Esophagus squamous epithelium (tissue), 5 donors: ENCODE results near the gene SGIP1. TPM values are rescaled to one million over a fixed set of nuclear protein-coding genes. Genes with fewer than 3 reads are reported as not detected.

Source experiments
- DNase-seq: peaks from one replicate; lab custom pipeline; 2025; lab: John Stamatoyannopoulos, UW
- H3K27ac ChIP-seq, 4 donors: fragments of 200-600 bp; sonication (generic); one replicate each; pipeline ENCODE4 v1.5.1; 2016 to 2019; ENCODE audit warnings: mild to moderate bottlenecking in 1 of 4
- H3K27me3 ChIP-seq, 4 donors: fragments of 200-600 bp; sonication (generic); 1 replicate in 3 of 4; 2 replicates in 1 of 4; pipeline versions ENCODE4 v1.5.1 to v1.6.0; 2017 to 2021; ENCODE audit warnings: antibody characterized with exemption in 1 of 4
- H3K36me3 ChIP-seq, 3 donors: fragments of 200-600 bp; sonication (generic); one replicate each; pipeline ENCODE4 v1.5.1; 2016 to 2019
- H3K4me1 ChIP-seq, 3 donors: fragments of 200-600 bp; sonication (generic); one replicate each; pipeline ENCODE4 v1.5.1; 2017 to 2019
- H3K4me3 ChIP-seq, 4 donors: fragments of 200-600 bp; sonication (generic); 1 replicate in 3 of 4; 2 replicates in 1 of 4; pipeline ENCODE4 v1.5.1; 2016 to 2019; ENCODE audit warnings: mild to moderate bottlenecking in 2 of 4, moderate library complexity in 1 of 4
- H3K9me3 ChIP-seq, 3 donors: fragments of 200-600 bp; sonication (generic); one replicate each; pipeline ENCODE4 v1.5.1; 2016 to 2019
- POLR2A ChIP-seq, 4 donors: fragments of 450-650 bp; IDR thresholded peaks; one replicate each; pipeline ENCODE4 v1.6.1; 2017; ENCODE audit warnings: antibody characterized with exemption in 4 of 4, mild to moderate bottlenecking in 4 of 4, moderate library complexity in 3 of 4
- WGBS, 2 donors: methylation state at CpG; one replicate each; pipeline ENCODE4 v1.1.5; 2018; 5-methylcytosine and 5-hydroxymethylcytosine counted together
- intact Hi-C: fragments of 100-400 bp; cut with DNase I; formaldehyde crosslinking; loops from one replicate; pipeline ENCODE4 v1.15.0; 2022
- total RNA-seq, 4 donors: library from RNA; depleted of rRNA; stranded (reverse); fragments of >200 nt; gene quantifications; one replicate each; pipeline ENCODE4 v1.1.0, GENCODE V29; 2016
- TF ChIP-seq, protein P1 (sequence below), 6 experiments: fragments of 450-650 bp in 4 of 6; fragments of 200-600 bp in 2 of 6; sonication (generic) in 2 of 6; IDR thresholded peaks; one replicate each; pipeline ENCODE4 v1.5.1; 2016 to 2019; ENCODE audit warnings: antibody characterized with exemption in 6 of 6, mild to moderate bottlenecking in 4 of 6, moderate library complexity in 4 of 6
- donor health status: DM: yes; HTN: yes; CAD: no.

The SGIP1 gene
- total RNA-seq, 4 donors from 2014 or later = 0.35 to 5.2 (median 2.3) TPM; not detected in 1

DNA sequence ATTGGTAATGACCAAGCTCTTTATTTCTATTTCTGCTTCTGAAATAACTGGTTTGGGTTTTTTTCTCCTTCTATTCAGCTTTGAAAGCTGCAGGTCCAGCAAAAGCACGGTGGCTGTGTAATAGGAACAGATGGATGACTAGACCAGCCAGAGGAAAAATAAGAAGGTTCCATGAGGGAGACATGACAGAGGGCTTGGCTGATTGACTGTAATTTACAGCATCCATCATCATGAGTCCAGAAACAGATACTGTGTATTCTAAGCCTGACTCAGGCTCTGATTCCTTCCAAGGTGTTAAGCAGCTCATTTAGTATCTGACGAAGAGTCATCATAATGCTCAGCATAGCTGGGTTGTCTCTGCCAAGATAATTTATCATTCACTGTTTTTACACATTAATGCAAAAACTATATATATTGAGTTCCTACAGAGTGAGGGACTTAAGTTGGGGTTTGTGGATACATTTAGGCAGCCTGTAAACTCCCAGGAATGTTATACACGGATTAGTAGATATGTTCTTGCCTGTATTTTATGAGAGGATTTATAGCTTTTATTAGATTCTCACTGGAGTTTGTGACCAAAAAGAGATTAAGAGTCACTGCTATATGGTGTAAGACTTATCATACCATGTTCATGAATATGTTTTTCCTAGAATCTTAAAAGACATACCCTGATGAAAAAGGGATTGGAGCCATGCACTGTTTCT, 72.6 kb downstream of the SGIP1 start:
- no peaks in the 10 kb centered on the region for H3K36me3 ChIP-seq
- no peak for TF ChIP-seq POLR2A (IDR thresholded peaks at IDR 0.05)
- TF ChIP-seq, protein P1, sequence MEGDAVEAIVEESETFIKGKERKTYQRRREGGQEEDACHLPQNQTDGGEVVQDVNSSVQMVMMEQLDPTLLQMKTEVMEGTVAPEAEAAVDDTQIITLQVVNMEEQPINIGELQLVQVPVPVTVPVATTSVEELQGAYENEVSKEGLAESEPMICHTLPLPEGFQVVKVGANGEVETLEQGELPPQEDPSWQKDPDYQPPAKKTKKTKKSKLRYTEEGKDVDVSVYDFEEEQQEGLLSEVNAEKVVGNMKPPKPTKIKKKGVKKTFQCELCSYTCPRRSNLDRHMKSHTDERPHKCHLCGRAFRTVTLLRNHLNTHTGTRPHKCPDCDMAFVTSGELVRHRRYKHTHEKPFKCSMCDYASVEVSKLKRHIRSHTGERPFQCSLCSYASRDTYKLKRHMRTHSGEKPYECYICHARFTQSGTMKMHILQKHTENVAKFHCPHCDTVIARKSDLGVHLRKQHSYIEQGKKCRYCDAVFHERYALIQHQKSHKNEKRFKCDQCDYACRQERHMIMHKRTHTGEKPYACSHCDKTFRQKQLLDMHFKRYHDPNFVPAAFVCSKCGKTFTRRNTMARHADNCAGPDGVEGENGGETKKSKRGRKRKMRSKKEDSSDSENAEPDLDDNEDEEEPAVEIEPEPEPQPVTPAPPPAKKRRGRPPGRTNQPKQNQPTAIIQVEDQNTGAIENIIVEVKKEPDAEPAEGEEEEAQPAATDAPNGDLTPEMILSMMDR (IDR thresholded peaks at IDR 0.05) = no peak
- no peaks in the 10 kb centered on the region for H3K4me1 ChIP-seq
- H3K27ac ChIP-seq = peak overlapping the region in 2 of 4 donors; percentile 4 to 10
- WGBS, 2 donors = 68% methylated on average over 3 of the region's 3 CpGs
- H3K9me3 ChIP-seq = no peaks in the 10 kb centered on the region
- DNase-seq = no peak
- no peak overlapping the region for H3K4me3 ChIP-seq
- intact Hi-C loops = no loop called here
- no peaks in the 10 kb centered on the region for H3K27me3 ChIP-seq

DNA sequence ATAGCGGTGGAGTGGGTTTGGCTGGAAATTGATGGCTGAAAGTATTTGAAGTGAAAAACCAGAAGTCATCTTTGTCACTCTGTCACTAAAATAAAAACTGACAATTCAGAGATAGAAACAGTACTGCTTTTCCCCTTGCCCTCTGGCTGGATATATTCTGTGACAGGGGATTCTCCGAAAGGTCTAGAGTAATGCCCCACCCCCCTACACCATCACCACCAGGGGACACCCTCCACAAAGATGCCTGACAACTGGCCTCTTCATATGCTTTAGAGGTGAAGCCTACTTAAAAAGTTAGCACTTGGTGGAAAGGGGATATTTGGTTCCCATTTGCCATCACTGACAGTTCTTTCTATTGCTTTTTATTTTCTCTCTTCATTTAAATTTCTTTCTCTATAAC, 73.5 kb downstream of the SGIP1 start:
- H3K27ac ChIP-seq = peak overlapping the region in 2 of 4 donors; percentile 4 to 10
- WGBS, 2 donors = 75 to 86% methylated on average over 2 of the region's 2 CpGs
- no peaks in the 10 kb centered on the region for H3K36me3 ChIP-seq
- TF ChIP-seq, protein P1 (IDR thresholded peaks at IDR 0.05) = no peak
- no peak for TF ChIP-seq POLR2A (IDR thresholded peaks at IDR 0.05)
- intact Hi-C loops = no loop called here
- no peaks in the 10 kb centered on the region for H3K4me1 ChIP-seq
- no peak for DNase-seq
- H3K9me3 ChIP-seq = no peaks in the 10 kb centered on the region
- H3K27me3 ChIP-seq = no peaks in the 10 kb centered on the region
- H3K4me3 ChIP-seq = no peak overlapping the region

DNA sequence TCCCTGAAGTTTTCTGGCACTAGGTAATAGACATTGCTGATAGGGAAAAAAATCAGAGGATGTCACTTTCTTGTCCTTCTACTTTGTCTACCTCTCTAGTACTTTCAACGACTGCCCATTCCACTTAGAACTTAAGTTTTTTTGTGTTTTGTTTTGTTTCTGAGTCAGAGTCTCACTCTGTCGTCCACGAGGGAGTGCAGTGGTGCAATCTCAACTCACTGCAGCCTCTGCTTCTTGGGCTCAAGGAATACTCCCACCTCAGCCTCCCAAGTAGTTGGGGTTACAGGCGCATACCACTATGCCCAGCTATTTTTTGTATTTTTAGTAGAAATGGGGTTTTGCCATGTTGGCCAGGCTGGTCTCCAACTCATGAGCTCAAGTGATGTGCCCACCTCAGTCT, 79.2 kb downstream of the SGIP1 start:
- intact Hi-C loops = no loop called here
- no peaks in the 10 kb centered on the region for H3K9me3 ChIP-seq
- no peak overlapping the region for H3K27ac ChIP-seq
- H3K36me3 ChIP-seq = no peaks in the 10 kb centered on the region
- no peaks in the 10 kb centered on the region for H3K4me1 ChIP-seq
- WGBS, 2 donors = 66 to 67% methylated on average over 4 of the region's 4 CpGs
- DNase-seq = no peak
- H3K27me3 ChIP-seq = no peaks in the 10 kb centered on the region
- H3K4me3 ChIP-seq = no peak overlapping the region
- TF ChIP-seq POLR2A (IDR thresholded peaks at IDR 0.05) = no peak
- TF ChIP-seq, protein P1 (IDR thresholded peaks at IDR 0.05) = no peak

DNA sequence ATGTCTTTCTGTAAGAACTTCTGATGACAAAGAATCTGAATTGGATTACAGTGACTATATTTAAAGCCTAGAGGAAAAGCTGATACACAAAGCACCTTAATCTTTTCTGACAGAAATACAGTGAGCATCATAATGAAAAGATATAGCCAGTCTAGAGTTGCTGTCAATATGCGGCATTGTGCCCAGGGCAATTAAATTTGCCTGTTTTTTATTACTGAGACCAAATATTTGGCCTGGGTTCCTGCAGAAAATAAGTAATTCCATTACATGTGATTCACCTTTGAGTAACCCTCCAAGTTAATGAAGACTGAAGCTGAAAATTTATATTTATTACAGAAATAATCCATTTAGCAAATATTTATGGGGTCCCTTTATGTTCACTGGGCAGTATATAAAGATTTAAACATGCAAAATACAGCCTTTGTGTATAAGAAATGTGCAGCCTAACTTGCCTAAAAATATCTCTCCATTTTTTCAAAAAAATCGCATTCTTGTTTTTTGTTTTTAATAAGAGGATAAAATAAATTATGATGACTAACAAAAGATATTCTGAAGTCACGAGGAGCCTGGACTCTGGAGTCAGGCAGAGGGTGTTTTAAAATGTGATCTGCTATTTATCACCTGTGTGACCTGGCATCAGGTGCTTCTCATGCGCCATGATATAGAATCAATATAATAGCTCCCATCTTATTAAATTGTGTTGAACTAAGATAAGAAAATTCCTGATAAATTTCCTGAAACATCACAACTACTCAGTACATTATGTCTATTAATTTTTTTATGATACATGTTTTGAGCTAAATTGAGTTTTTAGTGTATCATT, 83.6 kb downstream of the SGIP1 start:
- no peaks in the 10 kb centered on the region for H3K4me1 ChIP-seq
- 75 to 83% methylated on average over 4 of the region's 4 CpGs for WGBS, 2 donors
- intact Hi-C loops = no loop called here
- H3K36me3 ChIP-seq = no peaks in the 10 kb centered on the region
- H3K27me3 ChIP-seq = no peaks in the 10 kb centered on the region
- no peak overlapping the region for H3K4me3 ChIP-seq
- DNase-seq = no peak
- H3K27ac ChIP-seq = no peak overlapping the region
- H3K9me3 ChIP-seq = no peaks in the 10 kb centered on the region
- TF ChIP-seq, protein P1 (IDR thresholded peaks at IDR 0.05) = no peak
- no peak for TF ChIP-seq POLR2A (IDR thresholded peaks at IDR 0.05)

DNA sequence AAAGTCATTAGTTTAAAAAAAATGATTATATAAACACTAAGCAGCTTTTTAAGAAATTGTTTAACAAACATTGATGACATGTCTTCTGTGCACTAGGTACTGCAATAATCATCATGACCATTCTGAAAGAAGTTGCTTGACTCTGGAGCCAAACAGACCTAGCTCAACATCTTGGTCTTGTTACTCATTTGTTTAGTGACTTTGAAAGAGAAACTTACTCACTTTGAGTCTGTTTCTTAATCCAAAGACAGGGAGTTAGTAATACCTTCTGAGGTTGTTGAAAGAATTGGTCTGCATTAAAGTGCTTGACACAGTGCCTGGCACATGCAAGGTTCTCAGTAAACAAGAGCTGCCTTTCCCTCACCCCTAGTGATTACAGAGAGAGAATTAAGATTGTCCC, 84.4 kb downstream of the SGIP1 start:
- no peaks in the 10 kb centered on the region for H3K27me3 ChIP-seq

More for the DNA sequence above, 84.4 kb downstream of the SGIP1 start:
- no peak overlapping the region for H3K27ac ChIP-seq
- intact Hi-C loops = no loop called here
- no peaks in the 10 kb centered on the region for H3K9me3 ChIP-seq
- no peaks in the 10 kb centered on the region for H3K4me1 ChIP-seq
- no peak overlapping the region for H3K4me3 ChIP-seq
- H3K36me3 ChIP-seq = no peaks in the 10 kb centered on the region
- DNase-seq = no peak
- TF ChIP-seq, protein P1 (IDR thresholded peaks at IDR 0.05) = no peak
- TF ChIP-seq POLR2A (IDR thresholded peaks at IDR 0.05) = no peak
